Activated T-cell treated with anti-CD3 and anti-CD28 coated beads, Interleukin-2, amount 50 U/mL, for 4 hours (primary cell): ENCODE data around the gene OGDH. TPM values are rescaled to one million over a fixed set of nuclear protein-coding genes. Genes with fewer than 3 reads are reported as not detected.
A peak's percentile ranks its signal among the peaks of the same experiment; 100 is the strongest.

Source experiments
- ATAC-seq, 2 donors: fragments of 200-7000 bp; cut with Tn5 transposase; one replicate each; pipeline ENCODE4 v1.10.0; 2021
- DNase-seq: peaks from one replicate; pipeline ENCODE4 v3.0.0-alpha.2; 2020
- H3K27me3 Mint-ChIP-seq: one replicate; pipeline ENCODE4 v1.8.0; 2021; ENCODE audit warnings: low read depth, mixed read lengths
- H3K36me3 Mint-ChIP-seq: one replicate; pipeline ENCODE4 v1.8.0; 2022; ENCODE audit warnings: mixed read lengths; ENCODE audit not compliant: insufficient read depth
- H3K4me1 Mint-ChIP-seq: one replicate; pipeline ENCODE4 v1.8.0; 2021; ENCODE audit warnings: low read depth, mixed read lengths
- H3K4me3 Mint-ChIP-seq: one replicate; pipeline ENCODE4 v1.8.0; 2021; ENCODE audit warnings: mild to moderate bottlenecking, moderate library complexity, mixed read lengths
- H3K9me3 Mint-ChIP-seq: one replicate; pipeline ENCODE4 v1.8.0; 2021; ENCODE audit warnings: mixed read lengths
- total RNA-seq, 3 donors: library from RNA; stranded (reverse); gene quantifications; one replicate each; pipeline ENCODE4 v1.2.1, GENCODE V29; 2021

The OGDH gene
- total RNA-seq, 3 donors from 2014 or later: 83.0 to 105 (median 97.2) TPM

DNA sequence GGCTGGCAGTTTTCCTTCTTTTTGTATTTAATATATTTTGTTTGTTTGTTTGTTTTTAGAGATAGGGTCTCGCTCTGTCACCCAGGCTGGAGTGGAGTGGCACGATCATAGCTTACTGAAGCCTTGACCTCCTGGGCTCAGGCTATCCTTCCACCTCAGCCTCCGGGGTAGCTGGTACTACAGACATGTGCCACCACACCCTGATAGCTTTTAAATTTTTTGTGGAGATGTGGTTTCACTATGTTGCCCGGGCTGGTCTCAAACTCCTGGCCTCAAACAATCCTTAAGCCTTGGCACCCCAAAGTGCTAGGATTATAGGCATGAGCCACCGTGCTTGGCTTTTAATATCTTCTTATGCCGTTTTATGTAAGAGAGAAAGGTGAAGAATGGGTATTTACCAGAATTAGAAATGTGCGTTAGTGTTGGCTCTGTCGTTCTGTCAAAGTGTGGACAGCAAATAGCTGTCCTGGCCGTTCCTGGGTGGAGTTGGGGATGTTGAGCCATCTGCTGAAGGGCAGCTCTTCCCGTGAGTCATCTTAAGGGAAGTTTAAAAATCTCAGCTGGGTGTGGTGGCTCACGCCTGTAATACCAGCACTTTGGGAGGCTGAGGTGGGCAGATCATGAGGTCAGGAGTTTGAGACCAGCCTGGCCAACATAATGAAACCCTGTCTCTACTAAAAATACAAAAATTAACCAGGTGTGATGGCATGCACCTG lies 14.8 kb downstream of the OGDH start:
- no peak overlapping the region for H3K4me3 Mint-ChIP-seq
- no peaks in the 10 kb centered on the region for H3K27me3 Mint-ChIP-seq
- no peaks in the 10 kb centered on the region for H3K9me3 Mint-ChIP-seq
- DNase-seq (no peak), ATAC-seq (no peak)
- H3K36me3 Mint-ChIP-seq: peaks cover 25% of the 10 kb centered on the region
- peaks cover 94% of the 10 kb centered on the region for H3K4me1 Mint-ChIP-seq

DNA sequence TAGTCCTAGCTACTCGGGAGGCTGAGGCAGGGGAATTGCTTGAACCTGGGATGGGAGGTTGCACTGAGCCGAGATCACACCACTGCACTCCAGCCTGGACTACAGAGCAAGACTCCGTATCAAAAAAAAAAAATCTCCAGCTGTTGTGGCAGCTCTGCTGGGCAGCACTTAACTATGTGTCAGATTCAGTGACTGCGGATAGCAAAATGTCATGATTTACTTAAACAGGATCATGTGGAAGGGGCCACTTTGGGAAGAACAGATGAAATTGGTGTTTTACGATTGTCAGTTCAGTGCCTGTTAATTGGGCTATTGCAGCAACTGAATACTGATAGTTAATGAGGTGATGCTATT lies 15.3 kb downstream of the OGDH start:
- peaks cover 28% of the 10 kb centered on the region for H3K36me3 Mint-ChIP-seq
- no peaks in the 10 kb centered on the region for H3K27me3 Mint-ChIP-seq
- no peaks in the 10 kb centered on the region for H3K9me3 Mint-ChIP-seq
- no peak overlapping the region for H3K4me3 Mint-ChIP-seq
- H3K4me1 Mint-ChIP-seq: peaks cover 98% of the 10 kb centered on the region
- ATAC-seq: no peak
- DNase-seq: no peak

DNA sequence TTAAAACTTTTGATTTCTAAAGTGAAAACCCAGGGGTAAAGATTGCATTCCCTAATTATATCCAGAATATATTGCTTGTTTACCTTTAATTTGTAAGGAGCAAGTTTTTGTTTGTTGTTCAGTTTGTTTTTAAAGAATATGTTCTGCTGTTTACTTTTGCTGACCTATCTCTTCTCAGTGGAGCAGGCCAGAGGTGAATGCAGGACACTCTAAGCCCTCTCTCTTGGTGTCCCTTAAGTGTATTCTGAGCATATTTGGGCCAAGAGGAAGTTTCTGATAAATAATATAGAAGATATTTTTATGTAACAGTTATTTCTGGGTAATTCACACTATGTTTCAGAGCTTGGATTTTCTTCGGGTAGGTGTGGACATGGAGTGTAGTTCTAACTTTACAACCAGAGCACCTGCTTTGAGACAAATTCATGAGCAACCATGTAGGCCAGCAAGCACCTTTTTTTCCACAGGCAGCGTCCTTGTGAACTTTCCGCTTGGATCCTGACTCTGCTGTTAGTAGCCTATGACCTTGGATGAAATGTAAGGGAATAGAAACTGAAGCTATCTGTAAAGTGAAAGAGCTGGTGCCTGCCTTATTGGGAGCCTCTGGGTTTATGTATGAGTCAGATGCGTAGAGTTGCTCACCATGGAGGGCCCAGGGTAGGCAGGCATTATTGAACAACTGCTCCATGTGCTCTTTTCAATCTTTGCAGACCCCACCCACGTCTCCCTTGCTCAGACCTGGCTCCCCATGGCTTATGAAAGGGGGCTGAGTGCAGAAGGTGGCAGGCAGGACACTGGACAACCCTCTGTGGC lies 16.1 kb downstream of the OGDH start:
- ATAC-seq (peak; percentile 91 to 93), DNase-seq (peak; percentile 25)
- H3K4me3 Mint-ChIP-seq: peak overlapping the region; percentile 64
- H3K9me3 Mint-ChIP-seq: no peaks in the 10 kb centered on the region
- H3K4me1 Mint-ChIP-seq: peaks cover 93% of the 10 kb centered on the region
- H3K36me3 Mint-ChIP-seq: peaks cover 28% of the 10 kb centered on the region
- H3K27me3 Mint-ChIP-seq: no peaks in the 10 kb centered on the region

DNA sequence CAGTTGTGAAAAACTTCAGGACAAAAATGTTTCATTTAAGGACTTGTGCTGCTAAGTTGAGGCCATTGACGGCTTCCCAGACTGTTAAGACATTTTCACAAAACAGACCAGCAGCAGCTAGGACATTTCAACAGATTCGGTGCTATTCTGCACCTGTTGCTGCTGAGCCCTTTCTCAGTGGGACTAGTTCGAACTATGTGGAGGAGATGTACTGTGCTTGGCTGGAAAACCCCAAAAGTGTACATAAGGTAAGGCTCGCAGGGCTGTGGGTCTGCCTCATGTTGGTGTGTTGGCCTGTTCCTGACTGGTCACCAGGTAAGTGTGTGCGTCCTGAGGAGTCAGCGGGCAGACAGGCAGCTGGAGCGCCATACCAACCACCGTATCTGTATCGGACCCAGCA lies 17.9 kb downstream of the OGDH start:
- peak overlapping the region; percentile 63 for H3K4me3 Mint-ChIP-seq
- no peaks in the 10 kb centered on the region for H3K9me3 Mint-ChIP-seq
- DNase-seq (no peak), ATAC-seq (no peak)
- peaks cover 26% of the 10 kb centered on the region for H3K36me3 Mint-ChIP-seq
- peaks cover 81% of the 10 kb centered on the region for H3K4me1 Mint-ChIP-seq
- no peaks in the 10 kb centered on the region for H3K27me3 Mint-ChIP-seq

DNA sequence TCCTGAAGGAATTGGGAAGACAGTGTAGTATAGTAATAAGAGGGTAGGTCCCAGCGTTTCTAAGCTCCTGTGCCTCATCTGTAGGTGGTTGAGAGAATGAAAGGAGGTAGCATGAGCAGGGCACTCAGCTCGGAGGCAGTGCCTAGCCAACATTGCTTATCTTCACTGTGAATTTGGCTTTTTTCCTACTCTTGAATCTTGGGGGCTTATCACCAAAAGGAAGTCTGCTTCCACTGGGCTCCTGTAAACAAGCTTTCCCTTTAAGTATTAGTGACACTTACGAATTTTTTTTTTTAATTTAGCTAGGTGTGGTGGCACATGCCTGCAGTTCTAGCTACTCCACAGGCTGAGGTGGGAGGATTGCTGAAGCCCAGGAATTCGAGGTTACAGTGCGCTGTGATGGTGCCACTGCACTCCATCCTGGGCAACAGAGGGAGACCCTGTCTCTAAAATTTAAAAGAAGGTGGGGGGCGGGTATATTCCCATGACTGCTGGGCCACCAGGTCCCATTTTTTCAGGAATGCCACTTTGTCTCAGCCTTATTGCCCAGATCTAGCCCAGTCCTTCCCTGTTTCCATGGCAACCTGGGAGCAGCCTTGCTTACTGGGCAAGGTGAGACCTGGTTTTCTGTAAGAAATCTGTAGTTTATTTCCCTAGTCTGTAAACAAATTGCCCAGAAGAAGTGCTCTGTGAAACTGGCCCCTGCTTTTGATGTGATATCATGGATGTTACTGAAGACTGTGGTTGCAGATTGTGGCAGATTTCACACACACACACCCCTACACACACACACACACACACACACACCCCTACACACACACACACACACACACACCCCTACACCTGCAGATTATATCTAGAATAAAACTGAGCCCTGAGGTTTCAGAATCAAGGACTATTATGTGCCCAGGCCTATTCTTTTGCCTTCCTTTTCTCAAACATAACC lies 19.4 kb downstream of the OGDH start:
- DNase-seq: no peak
- no peaks in the 10 kb centered on the region for H3K27me3 Mint-ChIP-seq
- no peak overlapping the region for H3K4me3 Mint-ChIP-seq
- H3K9me3 Mint-ChIP-seq: no peaks in the 10 kb centered on the region
- ATAC-seq: no peak
- H3K4me1 Mint-ChIP-seq: peaks cover 80% of the 10 kb centered on the region
- H3K36me3 Mint-ChIP-seq: peaks cover 28% of the 10 kb centered on the region

DNA sequence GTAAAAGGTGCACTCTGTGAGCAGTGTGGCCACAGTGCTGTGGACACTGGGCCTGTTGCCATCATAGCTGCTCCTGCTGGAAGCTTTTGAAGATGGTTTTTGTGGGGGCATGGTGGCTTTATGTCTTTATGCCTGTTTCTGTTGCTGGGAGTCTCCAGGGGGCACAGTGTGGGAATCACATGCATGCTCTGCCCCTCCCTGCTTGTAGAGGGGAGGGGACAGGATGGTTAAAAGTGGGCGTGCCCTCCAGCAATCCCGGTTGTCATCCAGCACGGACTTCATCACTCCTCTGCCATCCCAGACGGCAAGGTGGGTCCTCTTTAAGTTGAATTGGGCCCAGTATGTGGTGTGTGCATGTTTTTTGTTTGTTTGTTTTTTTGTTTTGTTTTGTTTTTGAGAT lies 20.2 kb downstream of the OGDH start:
- peaks cover 28% of the 10 kb centered on the region for H3K36me3 Mint-ChIP-seq
- no peak for DNase-seq
- H3K27me3 Mint-ChIP-seq: no peaks in the 10 kb centered on the region
- no peak for ATAC-seq
- H3K4me3 Mint-ChIP-seq: no peak overlapping the region
- H3K9me3 Mint-ChIP-seq: no peaks in the 10 kb centered on the region
- H3K4me1 Mint-ChIP-seq: peaks cover 80% of the 10 kb centered on the region

DNA sequence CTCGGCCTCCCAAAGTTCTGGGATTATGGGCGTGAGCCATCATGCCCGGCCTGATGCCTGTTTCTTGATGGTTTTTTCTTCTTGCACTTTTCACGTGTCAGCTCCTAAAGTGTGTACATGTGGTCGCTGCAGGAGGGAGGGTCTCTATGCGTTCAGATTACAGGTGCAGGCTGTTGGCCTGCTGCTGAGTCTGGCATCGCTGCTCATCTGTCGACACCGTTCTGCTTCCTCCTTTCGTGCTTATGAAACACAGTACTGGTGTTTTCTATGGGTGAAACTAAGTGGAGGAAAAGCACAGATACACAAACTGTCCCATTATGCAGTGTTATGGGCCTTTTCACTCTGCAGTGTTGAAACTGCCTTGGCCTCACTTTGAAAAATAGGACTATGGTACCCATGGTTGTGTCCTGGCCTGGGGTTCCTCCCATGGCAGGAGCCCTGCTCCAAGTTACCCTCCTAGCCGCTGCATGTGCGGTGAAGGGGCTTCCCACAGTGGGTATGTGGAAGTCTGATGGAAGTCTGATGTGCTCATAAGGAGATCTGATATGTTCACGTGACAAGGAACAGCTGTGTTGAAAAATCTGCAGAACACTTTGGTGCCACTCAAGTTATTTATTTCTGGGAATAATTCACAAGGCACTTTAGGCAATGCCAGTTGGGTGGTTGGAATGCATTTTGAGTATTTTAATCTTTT lies 23.5 kb downstream of the OGDH start:
- Mint-ChIP-seq H3K36me3 (peaks cover 23% of the 10 kb centered on the region), H3K9me3 (no peaks in the 10 kb centered on the region), H3K4me3 (no peak overlapping the region), H3K4me1 (peaks cover 80% of the 10 kb centered on the region), H3K27me3 (no peaks in the 10 kb centered on the region)
- ATAC-seq: no peak
- no peak for DNase-seq

DNA sequence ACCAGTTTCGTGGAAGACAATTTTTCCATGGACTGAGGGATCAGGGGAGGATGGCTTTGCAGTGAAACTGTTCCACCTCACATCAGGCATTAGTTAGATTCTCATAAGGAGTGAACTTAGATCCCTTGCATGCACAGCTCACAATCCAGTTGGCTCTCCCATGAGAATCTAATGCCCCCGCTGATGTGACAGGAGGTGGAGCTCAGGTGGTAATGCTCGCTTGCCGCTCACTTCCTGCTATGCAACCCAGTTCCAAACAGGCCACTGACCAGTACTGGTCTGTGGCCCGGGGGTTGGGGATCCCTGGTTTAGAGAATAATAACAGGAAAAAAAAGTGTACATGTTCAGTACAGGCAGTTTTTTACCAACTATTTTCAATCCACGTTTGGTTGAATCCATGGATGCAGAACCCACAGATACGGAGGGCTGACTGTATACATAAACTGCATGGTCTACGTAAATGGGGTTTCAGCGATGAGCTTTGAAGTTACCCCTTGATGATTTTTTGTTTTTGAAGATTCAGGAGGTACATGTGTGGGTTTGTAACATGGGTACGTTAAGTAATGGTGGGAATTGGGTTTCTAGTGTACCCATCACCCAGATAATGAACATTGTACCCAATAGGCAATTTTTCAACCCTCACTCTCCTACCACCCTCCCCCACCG lies 24.5 kb downstream of the OGDH start:
- DNase-seq (no peak), ATAC-seq (no peak)
- peaks cover 78% of the 10 kb centered on the region for H3K4me1 Mint-ChIP-seq
- H3K27me3 Mint-ChIP-seq: no peaks in the 10 kb centered on the region
- no peaks in the 10 kb centered on the region for H3K9me3 Mint-ChIP-seq
- peaks cover 21% of the 10 kb centered on the region for H3K36me3 Mint-ChIP-seq
- peak overlapping the region; percentile 27 for H3K4me3 Mint-ChIP-seq

DNA sequence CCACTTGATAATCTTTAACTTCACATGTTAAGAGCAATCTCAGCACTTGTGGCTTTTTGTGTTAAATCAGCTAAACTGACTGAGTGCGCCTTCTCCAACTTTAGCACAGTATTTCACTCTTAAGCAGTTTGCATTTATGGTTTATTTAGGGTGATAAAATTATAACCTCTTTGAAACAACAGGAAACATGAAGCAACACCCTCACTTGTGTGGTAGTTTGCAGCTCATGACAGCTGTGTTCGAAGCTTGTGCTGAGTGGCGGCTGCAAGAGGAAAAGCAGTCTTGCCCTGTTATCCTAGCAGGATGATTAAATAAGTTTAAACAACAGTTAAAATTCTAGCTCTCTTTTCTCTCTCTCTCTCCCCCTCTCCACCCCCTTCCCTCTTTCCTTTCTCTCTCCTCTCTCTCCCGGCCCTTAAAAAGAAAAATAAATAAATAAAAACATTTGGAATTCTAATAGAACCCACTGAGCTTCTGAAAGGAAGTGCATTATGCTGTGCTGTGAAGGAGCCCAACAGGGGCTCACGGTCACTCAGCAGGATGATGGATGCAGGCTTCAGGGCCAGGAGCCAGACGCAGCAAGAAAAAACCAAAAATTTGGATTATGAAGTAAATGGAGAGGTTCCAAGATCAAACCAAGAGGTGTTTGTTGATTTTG lies 25.2 kb downstream of the OGDH start:
- Mint-ChIP-seq H3K4me3 (peak overlapping the region; percentile 27), H3K36me3 (peaks cover 18% of the 10 kb centered on the region), H3K27me3 (no peaks in the 10 kb centered on the region), H3K4me1 (peaks cover 78% of the 10 kb centered on the region), H3K9me3 (no peaks in the 10 kb centered on the region)
- no peak for ATAC-seq
- no peak for DNase-seq

DNA sequence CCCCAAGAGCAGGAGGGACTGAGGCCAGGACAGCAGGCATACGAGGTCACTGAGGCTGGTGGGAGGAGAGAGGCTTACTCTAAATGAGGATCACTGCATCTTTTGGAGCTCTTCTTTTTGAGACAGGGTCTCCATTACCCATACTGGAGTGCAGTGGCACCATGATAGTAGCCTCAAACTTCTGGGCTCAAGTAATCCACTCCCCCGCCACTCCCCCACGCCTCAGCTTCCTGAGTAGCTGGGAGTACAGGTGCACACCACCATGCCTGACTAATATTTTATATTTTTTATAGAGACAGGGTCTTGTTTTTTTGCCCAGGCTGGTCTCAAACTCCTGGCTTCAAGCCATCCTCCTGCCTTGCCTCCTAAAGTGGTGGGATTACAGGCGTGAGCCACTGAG lies 25.8 kb downstream of the OGDH start:
- DNase-seq (no peak), ATAC-seq (no peak)

DNA sequence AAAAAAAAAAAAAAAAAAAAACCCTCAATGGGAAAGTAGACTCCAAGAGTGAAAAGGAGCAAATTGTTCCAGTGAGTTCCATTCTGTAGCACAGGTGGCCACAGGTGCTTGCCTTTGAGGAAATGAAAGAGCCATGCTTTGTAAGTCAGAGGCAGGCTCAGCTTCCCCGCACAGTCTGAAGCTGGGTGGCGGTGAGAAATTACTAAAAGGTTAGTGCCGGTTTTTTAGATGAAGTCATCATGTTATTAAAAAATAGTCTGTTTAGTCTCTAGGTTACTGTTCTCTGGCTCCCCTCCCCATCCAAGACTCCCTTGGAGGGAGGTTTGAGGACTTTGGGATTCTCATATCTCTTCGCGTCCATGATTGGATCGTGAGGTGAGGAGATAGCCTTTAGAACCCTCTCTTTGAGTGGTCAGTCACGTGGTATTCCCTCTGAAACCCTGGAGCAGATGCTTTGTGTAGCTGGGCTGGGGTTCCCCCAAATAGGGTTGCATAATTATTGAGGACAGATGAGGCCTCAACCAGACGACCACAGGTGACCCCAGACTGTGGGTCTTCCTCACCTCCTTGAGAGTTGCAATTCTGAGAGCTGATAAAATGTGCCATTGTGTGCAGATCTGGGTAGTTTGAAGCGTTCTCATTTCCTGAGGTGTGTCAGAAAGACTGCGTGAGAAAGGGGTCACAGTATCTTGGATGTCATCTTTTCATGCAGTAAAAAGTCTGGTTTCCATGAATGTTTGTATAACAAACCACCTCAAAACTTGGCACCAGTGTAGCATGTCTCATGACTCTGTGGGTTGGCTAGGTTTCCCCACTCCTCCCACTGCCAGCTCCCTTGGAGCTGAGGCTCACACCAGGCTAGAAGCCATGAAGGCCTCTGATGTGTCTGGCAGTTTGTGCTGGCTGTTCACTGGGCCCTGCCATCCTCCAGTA lies 27.1 kb downstream of the OGDH start:
- ATAC-seq: peak; percentile 64
- Mint-ChIP-seq H3K36me3 (peaks cover 21% of the 10 kb centered on the region), H3K4me1 (peaks cover 94% of the 10 kb centered on the region), H3K4me3 (peak overlapping the region; percentile 32), H3K9me3 (no peaks in the 10 kb centered on the region), H3K27me3 (no peaks in the 10 kb centered on the region)
- peak; percentile 47 for DNase-seq

More for the DNA sequence above, 25.8 kb downstream of the OGDH start:
- H3K4me3 Mint-ChIP-seq: no peak overlapping the region
- H3K27me3 Mint-ChIP-seq: no peaks in the 10 kb centered on the region
- peaks cover 21% of the 10 kb centered on the region for H3K36me3 Mint-ChIP-seq
- H3K9me3 Mint-ChIP-seq: no peaks in the 10 kb centered on the region
- peaks cover 81% of the 10 kb centered on the region for H3K4me1 Mint-ChIP-seq

DNA sequence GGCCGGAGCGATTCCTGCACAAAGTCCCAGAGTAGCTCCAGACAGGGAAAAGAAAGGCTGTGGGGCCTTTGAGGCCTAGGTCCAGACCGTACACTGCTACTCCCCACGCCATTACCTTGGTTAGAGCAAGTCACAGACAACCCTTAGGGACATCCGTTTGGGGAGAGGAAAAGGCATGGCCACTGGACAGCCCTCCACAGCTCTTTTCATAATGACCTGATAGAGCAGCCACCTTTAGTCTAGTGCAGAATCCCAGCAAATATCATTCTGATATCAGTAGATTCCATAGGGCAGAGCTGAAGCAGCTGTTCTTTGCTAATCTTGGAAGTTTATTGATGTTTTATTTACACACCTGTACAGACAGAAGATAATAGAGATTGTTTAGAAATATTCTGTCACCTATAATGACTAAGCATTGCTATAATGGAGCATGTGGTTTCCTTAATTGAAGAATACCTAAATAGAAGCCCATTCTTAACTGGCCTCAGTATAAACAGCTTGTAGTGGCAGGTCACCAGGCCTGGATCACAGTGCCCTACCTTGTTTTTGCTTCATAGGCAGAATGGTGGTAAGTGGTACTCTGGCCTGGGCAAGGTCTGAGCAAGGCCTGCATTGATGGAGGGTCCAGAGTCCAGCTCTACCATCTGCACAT lies 27.9 kb downstream of the OGDH start:
- no peaks in the 10 kb centered on the region for H3K27me3 Mint-ChIP-seq
- DNase-seq (no peak), ATAC-seq (no peak)
- peaks cover 17% of the 10 kb centered on the region for H3K36me3 Mint-ChIP-seq
- no peaks in the 10 kb centered on the region for H3K9me3 Mint-ChIP-seq
- peaks cover 96% of the 10 kb centered on the region for H3K4me1 Mint-ChIP-seq
- H3K4me3 Mint-ChIP-seq: no peak overlapping the region
